8988T (cell line): ENCODE results near the gene GJA1.

Experiments used
- DNase-seq: peaks from one replicate; pipeline ENCODE4 v3.0.0; 2011

The GJA1 gene

GRCh38 chr6:121497970-121498375, 62.5 kb downstream of the GJA1 start:
- DNase-seq = no peak

DNA sequence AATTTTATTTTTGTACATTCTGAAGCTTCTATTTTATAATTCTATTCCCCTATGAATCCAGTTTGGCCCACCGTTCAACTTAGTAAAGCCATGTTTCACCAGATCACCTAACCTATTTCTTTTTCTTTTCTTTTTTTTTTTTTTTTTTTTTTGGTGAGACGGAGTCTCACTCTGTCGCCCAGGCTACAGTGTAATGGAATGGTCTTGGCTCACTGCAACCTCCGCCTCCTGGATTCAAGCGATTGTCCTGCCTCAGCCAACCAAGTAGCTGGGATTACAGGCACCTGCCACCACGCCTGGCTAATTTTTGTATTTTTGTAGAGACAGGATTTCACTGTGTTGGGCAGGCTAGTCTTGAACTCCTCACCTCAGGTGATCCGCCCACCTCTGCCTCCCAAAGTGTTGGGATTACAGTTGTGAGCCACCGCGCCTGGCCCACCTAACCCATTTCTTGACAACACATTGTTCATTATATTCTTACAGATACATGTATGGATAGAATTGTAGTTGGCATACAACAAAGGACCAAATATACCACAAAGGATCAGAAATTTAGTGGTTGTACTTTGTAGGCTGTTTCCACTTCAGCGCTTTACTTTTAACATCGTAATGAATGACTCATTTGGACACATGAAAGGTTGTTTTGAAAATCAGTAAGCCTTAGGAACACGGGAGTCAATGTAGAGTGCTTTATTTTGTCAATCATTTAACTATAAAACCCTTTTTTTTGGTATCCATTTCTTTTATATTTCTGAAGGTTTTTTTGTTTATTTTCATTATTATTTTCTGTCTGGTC, 63.2 kb downstream of the GJA1 start:
- DNase-seq = no peak
